Kidney tubule cell (primary cell): Measurements from ENCODE around the gene SMAD9.
A peak's percentile ranks its signal among the peaks of the same experiment; 100 is the strongest.
"Not testable (repeated sequence)": the region's sequence is repeated elsewhere in the genome, so short reads cannot be mapped to it uniquely, and the experiment has no call there.

Source experiments
- DNase-seq: peaks from one replicate; pipeline ENCODE4 v3.0.0-alpha.2; 2018; ENCODE audit warnings: low spot score

Gene SMAD9

DNA sequence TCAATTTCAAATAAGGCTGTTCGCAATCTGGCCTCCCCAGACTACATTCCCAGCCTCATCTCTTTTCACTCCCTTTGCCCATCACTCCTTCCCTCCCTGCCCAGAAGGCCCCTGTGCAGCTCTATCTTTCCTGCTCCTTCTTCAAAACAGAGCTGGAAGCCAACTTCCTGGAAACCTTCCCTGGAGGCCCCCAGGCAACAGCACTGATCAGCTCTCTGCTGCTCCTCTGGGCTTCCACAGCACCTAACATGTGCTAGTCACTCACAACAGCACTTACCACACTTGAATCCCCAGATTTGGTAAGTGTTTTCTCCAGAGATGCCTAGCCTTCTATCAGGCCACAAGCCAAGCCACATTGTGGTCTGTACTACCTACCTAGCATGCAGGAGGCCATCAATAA is 9.5 kb downstream of the SMAD9 start:
- no peak for DNase-seq

DNA sequence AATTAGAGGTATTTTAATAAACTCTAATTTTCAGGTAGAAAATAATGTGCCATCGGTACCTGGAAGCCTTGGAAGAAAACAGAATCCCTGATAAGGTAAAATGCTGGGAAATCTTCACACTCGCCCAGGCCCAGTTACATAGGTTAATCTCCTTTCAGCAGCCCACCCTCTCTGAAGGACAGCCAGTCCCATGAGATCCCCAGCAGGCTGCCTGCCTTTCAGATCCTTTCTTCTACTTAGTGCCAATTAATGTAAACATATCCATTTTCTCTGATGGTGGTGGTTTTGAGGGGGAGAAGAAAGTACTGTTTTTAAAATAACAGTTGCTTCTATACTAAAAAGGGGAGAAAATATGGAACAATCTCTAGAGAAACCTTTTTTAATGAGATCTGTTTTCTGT is 12.2 kb downstream of the SMAD9 start:
- no peak for DNase-seq

DNA sequence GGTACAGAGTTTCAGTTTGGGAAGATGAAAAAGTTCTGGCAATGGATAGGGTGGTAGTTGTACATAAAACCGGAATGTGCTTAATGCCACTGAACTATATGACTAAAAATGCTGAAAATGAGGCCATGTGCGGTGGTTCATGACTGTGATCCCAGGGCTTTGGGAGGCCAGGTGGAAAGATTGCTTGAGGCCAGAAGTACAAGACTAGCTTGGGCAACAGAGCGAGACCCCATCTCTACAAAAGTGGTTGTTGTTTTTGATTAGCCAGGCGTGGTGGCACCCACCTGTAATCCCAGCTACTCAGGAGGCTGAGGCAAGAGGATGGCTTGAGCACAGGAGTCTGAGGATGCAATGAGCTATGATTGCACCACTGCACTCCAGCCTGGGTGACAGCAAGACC is 12.8 kb downstream of the SMAD9 start:
- peak; percentile 62 for DNase-seq

DNA sequence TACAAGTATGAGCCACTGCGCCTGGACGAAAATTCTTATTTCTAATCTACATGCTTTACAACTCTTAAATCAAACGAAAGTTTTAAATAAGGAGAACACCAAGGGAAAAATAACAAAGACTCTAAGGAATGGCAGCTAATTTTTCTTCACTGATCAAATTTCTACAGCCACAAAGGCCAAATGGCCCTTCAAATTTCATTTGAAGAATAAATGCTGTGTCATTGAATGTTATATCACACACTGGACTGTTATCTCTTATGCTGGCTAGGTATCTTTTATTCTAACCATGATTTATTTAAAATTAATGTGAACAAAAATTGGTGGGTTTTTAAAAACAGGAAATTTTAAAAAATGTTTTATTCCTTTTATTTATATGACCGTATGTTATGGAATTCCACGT is 14.1 kb downstream of the SMAD9 start:
- no peak for DNase-seq

DNA sequence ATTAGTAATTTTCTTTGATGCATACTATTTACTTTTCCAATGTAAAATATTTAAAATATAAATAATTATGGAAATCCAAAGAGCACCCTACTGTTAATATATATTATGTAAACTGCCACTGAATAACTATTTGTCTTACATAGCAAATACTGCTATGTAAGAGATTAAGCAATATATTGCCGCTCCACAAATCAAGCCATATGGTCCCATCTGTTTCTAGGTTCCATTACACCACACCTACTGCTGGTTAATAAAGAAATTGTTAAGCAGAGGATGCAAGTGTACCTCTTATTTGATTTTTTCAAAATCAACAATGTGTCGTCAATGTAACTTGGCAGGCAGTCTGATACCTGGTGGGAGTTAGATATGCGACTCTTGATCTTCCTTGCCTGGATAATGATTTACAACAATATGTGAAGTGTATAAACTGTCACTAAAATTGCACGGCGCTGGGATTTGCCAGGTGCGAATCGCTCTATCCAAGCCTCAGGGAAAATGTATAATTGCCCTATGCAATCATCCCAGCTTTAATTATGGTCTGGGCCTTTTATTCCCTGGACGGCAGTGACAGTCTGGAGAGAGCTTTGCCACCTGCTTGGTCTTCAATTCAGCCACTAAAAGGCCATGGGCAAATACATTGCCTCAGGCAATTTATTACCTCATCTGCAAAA is 16.0 kb downstream of the SMAD9 start:
- no peak for DNase-seq

DNA sequence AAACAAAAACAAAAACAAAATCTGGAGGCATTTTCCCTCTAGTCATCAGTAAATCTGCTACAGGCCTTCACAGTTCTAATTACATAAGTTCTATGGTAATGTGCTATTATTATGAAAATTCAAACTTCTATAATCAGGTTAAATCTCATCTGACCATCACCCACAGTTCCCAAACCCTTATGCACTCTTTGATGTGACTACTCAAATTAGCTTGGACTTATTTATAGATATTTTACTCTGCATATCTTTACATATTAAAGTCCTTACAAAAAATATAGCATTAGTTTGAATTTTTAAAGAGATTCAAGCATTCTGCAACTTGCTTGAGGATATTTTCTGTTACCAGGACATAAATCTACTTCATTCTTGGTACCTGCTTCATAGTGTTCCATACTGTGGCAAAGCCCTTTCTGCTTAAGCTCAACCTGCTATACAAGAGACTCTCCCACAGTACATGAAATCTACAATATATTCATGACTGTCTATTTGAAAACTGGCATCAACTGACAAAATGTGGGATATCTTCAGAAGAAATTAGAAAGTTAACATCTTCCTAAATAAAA is 22.9 kb downstream of the SMAD9 start:
- no peak for DNase-seq

DNA sequence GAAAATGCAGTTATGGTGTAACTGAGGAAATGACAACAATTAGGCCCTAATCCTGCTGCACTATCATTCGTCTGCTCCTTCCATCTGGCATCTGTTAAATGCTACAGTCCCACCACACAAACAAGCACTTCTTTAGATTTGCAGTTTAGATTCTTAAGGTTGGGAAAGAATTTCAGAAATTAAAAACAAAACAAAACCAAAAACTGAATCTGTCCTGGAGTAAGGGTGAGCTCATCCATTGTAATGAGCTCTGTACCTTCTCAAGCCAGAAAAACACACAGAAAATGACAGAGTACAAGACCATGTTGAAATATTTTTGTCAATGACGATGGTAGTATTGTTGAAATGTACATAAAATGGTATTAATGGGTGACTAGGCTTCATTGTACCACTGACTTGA is 28.3 kb downstream of the SMAD9 start:
- DNase-seq = no peak

DNA sequence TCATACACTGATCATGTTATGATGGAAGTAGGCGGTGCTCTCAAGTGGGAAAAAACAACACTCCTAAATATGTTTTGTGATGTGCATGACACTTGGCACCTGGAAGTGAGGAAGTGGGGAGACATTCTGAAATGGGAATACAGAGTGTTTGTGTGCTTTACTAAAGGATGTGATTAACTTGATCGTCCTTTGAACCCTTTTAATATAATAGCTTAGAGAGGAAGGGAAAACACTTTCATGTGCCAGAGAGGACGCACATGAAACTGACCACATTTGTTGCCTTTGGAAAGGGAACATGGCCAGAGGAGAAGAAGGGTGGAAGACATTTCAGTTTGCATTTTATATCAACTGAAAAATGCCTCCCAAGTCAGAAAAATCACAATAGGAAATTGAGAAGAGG is 31.4 kb downstream of the SMAD9 start:
- no peak for DNase-seq

DNA sequence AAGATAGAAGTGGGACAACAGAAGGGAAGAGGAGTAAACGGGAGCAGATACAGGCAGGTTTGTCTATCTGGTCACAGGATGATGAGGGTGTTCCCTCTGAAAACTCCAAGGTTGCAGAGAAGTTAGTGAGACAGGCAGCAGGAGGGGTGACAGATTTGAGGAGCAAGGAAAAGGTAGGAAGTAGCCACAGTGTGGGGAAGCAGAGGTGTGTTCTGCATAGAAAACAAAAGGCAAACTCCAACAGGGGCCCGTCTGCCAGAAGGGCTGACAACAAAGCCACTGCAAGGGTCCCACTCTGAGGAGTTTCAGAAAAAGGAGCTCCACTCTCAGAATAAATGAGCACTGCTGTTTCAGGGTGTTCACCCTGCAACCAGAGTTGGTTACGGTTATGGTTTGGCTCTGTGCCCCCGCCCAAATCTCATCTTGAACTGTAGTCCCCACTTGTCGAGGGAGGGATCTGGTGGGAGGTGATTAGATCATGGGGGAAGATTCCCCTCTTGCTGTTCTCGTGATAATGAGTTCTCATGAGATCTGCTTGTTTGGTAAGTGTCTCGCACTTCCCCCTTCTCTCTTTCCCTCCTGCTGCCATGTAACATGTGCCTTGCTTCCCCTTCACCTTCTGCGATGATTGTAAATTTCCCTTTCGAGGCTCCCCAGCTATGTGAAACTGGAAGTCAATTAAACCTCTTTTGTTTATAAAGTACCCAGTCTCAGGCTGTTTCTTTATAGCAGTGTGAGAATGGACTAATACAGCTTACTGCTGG is 32.1 kb downstream of the SMAD9 start:
- no peak for DNase-seq

DNA sequence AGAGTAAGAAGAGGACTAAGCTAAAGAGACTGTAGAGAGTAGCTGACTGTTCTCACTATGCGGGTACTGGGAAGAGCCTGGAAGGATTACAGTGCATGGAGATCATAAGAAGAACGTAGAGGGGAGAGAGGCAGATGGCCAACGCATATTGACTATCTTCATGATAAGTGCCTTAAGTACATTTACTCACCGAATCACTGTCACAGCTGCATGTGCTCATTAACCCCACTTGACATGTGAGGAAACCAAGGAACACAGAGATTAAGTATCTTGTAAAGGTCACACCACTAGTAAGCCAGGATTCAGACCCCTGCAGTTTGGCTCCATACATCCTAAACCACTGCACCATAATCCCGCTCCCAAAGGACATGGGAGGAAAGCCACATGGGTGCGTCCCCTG is 34.1 kb downstream of the SMAD9 start:
- DNase-seq = no peak

DNA sequence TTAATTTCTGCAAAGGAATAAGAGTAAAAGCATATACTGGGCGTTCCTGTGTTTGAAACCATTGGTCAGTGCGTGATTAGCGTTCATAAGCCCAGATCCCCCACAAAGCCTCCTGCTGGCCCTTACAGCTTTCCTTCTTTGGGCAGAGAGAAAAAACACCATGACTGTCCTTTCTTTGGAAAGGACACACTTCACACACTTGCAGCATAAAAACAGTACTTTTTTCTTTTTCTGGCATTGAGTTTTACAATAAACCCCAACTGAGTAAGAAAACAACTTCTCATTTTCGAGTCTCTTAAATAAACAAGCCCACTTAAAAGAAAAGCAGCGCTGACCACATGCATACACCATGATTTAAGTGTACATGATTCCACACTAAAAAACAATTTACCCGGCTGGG is 35.8 kb downstream of the SMAD9 start:
- DNase-seq = no peak

DNA sequence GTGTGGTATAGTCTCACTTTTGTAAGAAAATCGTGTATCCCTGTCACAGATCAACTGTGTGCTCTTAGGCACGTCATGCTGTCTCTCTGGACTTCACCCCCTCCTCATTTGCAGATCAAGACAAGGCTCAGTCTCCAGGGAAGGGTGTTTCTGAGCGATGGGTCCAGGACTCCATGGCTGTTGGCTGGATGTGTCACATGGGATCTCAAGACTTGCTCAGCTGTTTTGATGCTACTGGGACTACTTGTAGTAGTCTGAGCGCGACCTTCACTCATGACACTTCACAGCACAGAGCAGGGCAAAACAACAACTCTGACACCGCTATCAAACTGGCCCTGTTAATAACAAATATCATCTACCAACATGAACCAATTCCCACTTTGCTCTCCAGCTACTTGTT is 36.2 kb downstream of the SMAD9 start:
- no peak for DNase-seq

DNA sequence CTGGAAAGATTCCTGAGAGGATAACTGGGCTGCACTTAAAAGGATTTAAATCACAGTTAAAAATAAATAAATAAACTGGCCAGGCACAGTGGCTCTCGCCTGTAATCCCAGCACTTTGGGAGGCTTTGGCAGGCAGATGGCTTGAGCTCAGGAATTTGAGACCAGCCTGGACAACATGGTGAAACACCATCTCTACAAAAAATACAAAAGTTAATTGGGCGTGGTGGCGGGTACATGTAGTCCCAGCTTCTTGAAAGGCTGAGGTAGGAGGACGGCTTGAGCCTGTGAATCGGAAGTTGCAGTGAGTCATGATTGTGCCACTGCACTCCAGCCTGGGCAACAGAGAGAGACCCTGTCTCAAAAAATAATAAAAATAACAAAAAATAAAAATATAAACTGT is 36.6 kb downstream of the SMAD9 start:
- DNase-seq = not testable (repeated sequence)

DNA sequence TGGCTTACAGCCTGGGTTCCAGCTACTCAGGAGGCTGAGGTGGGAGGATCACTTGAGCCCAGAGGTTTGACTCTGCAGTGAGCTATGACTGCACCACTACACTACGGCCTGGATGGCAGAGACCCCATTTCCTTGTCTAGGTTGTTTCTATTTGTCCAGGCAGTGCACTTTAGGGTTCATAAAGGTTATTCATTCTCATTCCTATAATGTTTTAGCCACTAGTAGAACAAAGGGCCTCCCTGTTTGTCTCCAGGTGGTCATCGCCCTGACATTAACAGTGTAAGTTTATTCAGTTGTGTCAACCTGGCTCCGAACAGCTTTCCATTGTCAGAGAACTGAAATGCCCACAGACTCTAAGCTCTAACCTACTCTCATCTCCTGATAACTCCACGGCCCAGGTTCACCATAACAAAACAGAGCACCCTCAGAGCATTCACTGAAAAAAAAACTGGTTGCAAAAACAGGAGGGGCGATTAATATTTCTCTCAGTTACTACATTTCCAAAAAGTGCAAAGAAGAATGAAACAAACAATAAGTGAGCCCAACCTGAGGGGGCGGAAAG is 37.1 kb downstream of the SMAD9 start:
- no peak for DNase-seq

DNA sequence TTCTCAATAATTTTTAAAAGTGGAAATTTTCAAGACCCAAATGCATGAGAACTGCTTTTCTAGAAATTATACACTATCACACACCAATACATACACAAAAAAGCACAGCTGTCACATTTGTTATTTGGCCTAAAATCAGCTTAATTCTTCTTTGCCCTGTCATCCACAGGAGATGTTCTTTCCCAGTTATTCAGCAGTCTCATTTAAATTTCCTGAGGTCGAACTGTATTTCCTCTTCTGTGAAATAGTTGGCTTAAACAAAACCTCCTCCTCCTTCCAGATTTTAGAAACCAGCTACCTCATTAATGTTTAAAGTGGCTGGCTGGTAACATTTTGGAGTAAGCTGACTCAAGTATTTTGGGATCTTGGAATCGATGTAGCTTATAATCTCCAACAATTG is 39.1 kb downstream of the SMAD9 start:
- no peak for DNase-seq

DNA sequence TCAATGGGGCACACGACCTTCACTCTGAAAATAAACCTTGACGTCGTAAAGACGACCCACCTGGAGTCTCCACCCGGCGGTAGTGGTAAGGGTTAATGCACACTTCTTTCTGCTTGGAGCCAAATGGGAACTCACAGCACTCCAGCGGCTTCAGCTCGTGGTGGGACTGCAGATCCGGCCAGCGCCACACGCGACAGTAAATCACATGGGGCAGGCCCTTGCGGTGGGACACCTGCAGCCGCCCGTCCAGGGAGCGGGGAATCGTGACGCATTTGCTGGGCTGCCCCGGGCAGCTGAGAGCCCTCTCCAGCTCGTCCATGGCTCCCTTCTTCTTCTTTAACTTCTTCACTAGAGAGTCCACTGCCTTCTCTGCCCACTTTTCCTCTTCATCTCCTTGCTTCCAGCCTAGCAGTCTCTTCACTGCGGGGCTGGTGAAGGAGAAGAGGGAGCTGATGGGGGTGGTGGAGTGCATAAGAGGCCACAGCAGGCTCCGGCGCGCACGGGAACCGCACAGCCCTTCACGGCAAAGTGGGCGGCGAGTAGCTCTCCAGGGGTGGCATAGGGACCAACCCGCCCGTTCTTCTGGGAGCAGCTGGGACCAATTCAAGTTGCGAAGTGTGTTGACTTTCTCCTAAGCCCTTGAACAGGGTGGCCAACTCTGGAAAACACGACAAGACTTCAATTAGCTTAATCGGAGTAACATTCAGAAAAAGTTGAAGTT is 40.7 kb downstream of the SMAD9 start:
- DNase-seq = no peak

DNA sequence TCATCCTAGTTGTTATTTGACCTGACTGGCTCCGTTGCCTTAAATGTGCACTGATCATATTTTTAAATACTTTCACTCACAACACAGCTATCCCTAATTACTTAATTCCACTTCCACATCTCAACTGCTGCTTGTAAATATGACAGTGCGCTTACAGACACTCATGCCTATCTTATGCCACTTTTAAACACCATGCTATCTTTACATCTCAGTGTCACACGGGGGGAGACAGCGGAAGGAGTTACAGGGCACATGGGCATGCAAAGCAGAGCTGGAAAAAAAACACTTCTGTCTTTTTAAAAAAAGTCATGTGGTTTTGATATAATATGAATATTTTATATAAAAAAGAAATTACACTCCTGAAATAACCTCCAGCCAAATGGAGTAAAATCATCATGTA is 44.1 kb downstream of the SMAD9 start:
- DNase-seq = no peak

DNA sequence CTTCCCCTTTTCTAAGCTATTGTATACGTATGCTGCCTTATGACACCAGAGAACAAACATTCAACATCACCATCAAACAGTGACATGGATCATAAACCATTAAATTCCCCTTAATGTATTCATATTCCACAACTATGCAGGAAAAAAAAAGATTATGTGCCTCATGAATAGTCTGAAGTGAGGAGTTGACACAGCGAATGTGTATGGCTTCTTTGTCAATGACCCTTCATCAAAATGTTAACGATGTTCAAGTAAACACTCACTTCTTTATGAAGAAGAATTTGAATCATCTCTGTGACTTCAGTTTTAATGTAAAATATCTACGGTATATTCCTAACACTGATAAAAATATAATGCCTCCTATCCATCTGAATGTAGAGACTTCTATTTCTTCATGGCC is 44.6 kb downstream of the SMAD9 start:
- DNase-seq = peak; percentile 12

DNA sequence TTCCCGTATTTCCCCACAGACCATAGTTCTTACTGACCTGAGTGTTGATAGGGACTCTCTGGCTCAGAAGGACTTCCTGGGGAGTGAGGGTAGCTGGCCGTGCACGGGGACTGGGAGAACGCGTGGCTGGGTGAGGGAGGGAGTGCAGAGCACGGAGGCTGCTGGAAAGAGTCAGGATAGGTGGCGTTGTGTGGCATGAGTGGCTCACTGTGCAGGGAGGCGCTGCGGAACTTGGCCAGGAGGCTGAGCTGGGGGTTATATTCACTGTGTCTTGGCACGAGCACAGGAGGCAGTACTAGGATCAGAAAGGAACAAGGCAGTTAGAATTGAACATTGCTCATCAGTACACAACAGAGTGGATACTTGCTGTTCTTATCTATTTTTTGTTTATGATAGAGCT is 47.4 kb downstream of the SMAD9 start:
- DNase-seq = no peak

DNA sequence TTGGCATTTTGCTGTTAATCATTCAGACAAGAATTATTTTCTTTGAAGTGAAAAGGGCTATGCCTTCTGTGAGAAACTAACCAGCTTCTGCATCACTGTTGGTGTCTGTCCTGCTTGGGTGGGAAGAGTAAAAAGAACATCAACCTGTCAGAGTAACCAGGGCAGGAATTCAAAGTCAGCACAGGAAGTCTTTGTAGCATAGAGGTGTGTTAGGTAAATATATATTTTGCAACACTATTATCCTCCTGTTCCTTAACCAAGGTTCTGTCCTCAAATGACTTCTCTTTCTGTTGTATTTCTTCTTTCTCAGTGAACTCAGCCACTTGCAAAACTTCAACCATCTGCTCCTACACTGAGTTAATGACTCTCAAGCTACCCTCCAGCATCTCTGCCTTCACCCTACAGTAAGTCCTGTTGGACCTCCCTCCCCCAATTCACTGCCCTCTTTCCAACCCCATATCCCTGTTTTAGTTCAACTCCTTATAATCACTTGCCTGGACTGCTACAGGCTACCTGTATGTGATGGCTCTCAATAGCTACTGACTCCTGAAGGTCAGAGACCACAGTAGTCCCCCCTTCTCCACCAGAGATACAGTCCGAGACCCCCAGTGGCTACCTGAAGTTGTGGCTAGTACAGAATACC is 49.9 kb downstream of the SMAD9 start:
- DNase-seq = no peak

DNA sequence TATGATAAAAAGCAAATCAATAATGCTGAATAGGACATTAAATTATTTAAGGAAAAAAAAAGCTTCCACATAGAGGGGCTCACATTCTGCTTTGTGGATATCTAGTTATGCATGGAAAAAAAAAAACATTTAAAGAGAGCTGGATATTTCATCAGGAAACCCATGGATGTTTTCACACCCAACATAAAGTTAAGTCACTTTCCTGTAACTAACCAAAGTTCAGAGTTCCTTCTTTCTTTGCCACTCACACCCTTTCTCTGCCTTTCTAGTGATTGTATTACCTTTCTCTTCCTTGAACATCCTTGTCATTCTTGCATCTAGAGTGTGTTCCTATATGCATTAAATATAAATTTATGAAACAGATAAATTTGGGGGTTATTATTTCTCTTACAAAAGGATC is 53.8 kb downstream of the SMAD9 start:
- no peak for DNase-seq

DNA sequence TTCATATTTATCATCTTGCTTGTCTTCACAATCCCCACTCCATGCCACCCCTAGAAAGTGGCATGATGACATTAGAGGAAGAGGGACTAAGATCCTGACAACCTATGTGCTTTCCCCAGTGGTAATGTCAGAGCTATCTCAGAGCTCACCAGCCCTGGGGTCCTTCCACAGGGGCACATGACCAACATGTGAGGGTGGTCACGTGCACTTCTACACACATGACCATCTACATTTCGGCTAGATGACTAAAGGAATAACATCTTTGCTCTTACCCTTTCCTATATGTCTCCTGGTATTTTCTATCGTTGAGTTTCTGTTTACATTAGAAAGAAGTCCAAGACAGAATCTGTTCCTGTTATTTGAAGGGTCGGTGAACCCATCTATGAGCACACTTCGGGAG is 54.8 kb downstream of the SMAD9 start:
- DNase-seq = no peak
